ENCODE results near the gene ANGPTL3. TPM values are rescaled to one million over a fixed set of nuclear protein-coding genes. Genes with fewer than 3 reads are reported as not detected.

ANGPTL3 gene
- total and polyA plus RNA-seq, 5 donors from 2014 or later: not detected

- Histone ChIP-seq H3K9me3 (ENCODE audit: control insufficient read depth in 2 of 2, low read length in 2 of 2) (no peaks in the 10 kb centered on the region), H3K4me1 (ENCODE audit: control insufficient read depth, insufficient read depth, low read length, poor library complexity, severe bottlenecking) (no peaks in the 10 kb centered on the region), H3K27me3 (ENCODE audit: control insufficient read depth, insufficient read depth, low read length) (no peaks in the 10 kb centered on the region), H3K36me3 (ENCODE audit: control insufficient read depth, insufficient read depth, low read length) (no peaks in the 10 kb centered on the region), H3K4me3 (ENCODE audit: low read depth, low read length) (no peak overlapping the region), H3K27ac (ENCODE audit: insufficient read depth, low read length, poor library complexity, severe bottlenecking) (no peak overlapping the region)
- H3K4me1 Mint-ChIP-seq: no peaks in the 10 kb centered on the region
- peaks cover 7% of the 10 kb centered on the region for H3K36me3 Mint-ChIP-seq
- H3K27ac Mint-ChIP-seq: no peak overlapping the region
- ATAC-seq (ENCODE audit: low read depth in 2 of 2) (no peak), DNase-seq (no peak)
- H3K9me3 Mint-ChIP-seq: peaks cover 0 to 4% (median 0%) of the 10 kb centered on the region in 7 donors
- H3K4me3 Mint-ChIP-seq: no peak overlapping the region
- no peaks in the 10 kb centered on the region for H3K27me3 Mint-ChIP-seq
Observed at GRCh38 chr1:62637392-62638105, 40.2 kb downstream of the ANGPTL3 start.

DNA sequence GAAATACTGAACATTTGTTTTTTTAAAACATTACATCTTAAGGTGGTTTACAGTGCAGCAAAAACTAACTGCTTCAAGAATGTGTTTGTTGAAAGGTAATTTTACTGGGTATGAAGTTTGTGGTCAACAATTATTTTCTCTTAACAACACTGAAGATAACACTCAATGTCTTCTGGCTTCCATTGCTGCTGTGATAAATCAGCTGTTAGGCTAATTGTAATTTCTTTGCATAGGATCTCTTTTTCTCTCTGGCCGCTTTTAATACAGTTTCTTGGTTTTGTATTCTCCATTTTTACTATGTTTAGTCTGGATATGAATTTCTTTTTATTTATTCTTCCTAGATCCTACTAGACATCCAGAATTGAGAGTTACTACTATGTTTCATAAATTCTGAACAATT is 46.0 kb downstream of the ANGPTL3 start:
- peaks cover 0 to 2% (median 0%) of the 10 kb centered on the region in 7 donors for H3K9me3 Mint-ChIP-seq
- Histone ChIP-seq H3K4me3 (ENCODE audit: low read depth, low read length) (no peak overlapping the region), H3K27me3 (ENCODE audit: control insufficient read depth, insufficient read depth, low read length) (no peaks in the 10 kb centered on the region), H3K36me3 (ENCODE audit: control insufficient read depth, insufficient read depth, low read length) (no peaks in the 10 kb centered on the region), H3K4me1 (ENCODE audit: control insufficient read depth, insufficient read depth, low read length, poor library complexity, severe bottlenecking) (no peaks in the 10 kb centered on the region), H3K9me3 (ENCODE audit: control insufficient read depth in 2 of 2, low read length in 2 of 2) (no peaks in the 10 kb centered on the region), H3K27ac (ENCODE audit: insufficient read depth, low read length, poor library complexity, severe bottlenecking) (no peak overlapping the region)
- no peak for DNase-seq
- H3K27me3 Mint-ChIP-seq: no peaks in the 10 kb centered on the region
- no peak overlapping the region for H3K27ac Mint-ChIP-seq
- no peak for ATAC-seq (ENCODE audit: low read depth in 2 of 2)
- no peaks in the 10 kb centered on the region for H3K4me1 Mint-ChIP-seq
- no peak overlapping the region for H3K4me3 Mint-ChIP-seq
- peaks cover 9% of the 10 kb centered on the region for H3K36me3 Mint-ChIP-seq

- H3K4me3 ChIP-seq (ENCODE audit: low read depth, low read length): no peak overlapping the region
- H3K4me1 ChIP-seq (ENCODE audit: control insufficient read depth, insufficient read depth, low read length, poor library complexity, severe bottlenecking): no peaks in the 10 kb centered on the region
- Mint-ChIP-seq H3K36me3 (peaks cover 10% of the 10 kb centered on the region), H3K4me1 (peaks cover 0 to under 1% (median 0%) of the 10 kb centered on the region in 4 donors), H3K27ac (no peak overlapping the region), H3K27me3 (no peaks in the 10 kb centered on the region), H3K9me3 (peaks cover 0 to 3% (median 0%) of the 10 kb centered on the region in 7 donors), H3K4me3 (no peak overlapping the region)
- H3K27me3 ChIP-seq (ENCODE audit: control insufficient read depth, insufficient read depth, low read length): no peaks in the 10 kb centered on the region
- DNase-seq (no peak), ATAC-seq (ENCODE audit: low read depth in 2 of 2) (no peak)
- no peak overlapping the region for H3K27ac ChIP-seq (ENCODE audit: insufficient read depth, low read length, poor library complexity, severe bottlenecking)
- no peaks in the 10 kb centered on the region for H3K9me3 ChIP-seq (ENCODE audit: control insufficient read depth in 2 of 2, low read length in 2 of 2)
- no peaks in the 10 kb centered on the region for H3K36me3 ChIP-seq (ENCODE audit: control insufficient read depth, insufficient read depth, low read length)
Observed at GRCh38 chr1:62652387-62652786, 55.1 kb downstream of the ANGPTL3 start.

- H3K27me3 ChIP-seq (ENCODE audit: control insufficient read depth, insufficient read depth, low read length): no peaks in the 10 kb centered on the region
- no peaks in the 10 kb centered on the region for H3K36me3 ChIP-seq (ENCODE audit: control insufficient read depth, insufficient read depth, low read length)
- DNase-seq (no peak), ATAC-seq (ENCODE audit: low read depth in 2 of 2) (no peak)
- Mint-ChIP-seq H3K4me1 (peaks cover 0 to 5% (median under 1%) of the 10 kb centered on the region in 4 donors), H3K4me3 (no peak overlapping the region), H3K36me3 (peaks cover 10% of the 10 kb centered on the region), H3K27me3 (no peaks in the 10 kb centered on the region), H3K9me3 (peaks cover 0 to 3% (median 0%) of the 10 kb centered on the region in 7 donors), H3K27ac (no peak overlapping the region)
- no peaks in the 10 kb centered on the region for H3K9me3 ChIP-seq (ENCODE audit: control insufficient read depth in 2 of 2, low read length in 2 of 2)
- H3K27ac ChIP-seq (ENCODE audit: insufficient read depth, low read length, poor library complexity, severe bottlenecking): no peak overlapping the region
- H3K4me1 ChIP-seq (ENCODE audit: control insufficient read depth, insufficient read depth, low read length, poor library complexity, severe bottlenecking): no peaks in the 10 kb centered on the region
- H3K4me3 ChIP-seq (ENCODE audit: low read depth, low read length): no peak overlapping the region
Observed at GRCh38 chr1:62654744-62655143, 57.4 kb downstream of the ANGPTL3 start.

Other genes with a start within 250 kb of the ANGPTL3 start
- 36.6 TPM for gene USP1, start 160.5 kb upstream of the ANGPTL3 start, total RNA-seq
- 10 to 100 TPM; 33.9 to 37.1 (median 35.5) TPM for gene USP1, start 160.5 kb upstream of the ANGPTL3 start, polyA plus RNA-seq
- gene DOCK7, start 90.9 kb downstream of the ANGPTL3 start, total RNA-seq: 5.8 TPM
- 1 to 10 TPM; 1.8 to 2.8 (median 2.5) TPM for gene DOCK7, start 90.9 kb downstream of the ANGPTL3 start, polyA plus RNA-seq
- 5.3 TPM for gene ATG4C, start 186.6 kb downstream of the ANGPTL3 start, total RNA-seq
- 10 to 100 TPM; 10.4 to 16.9 (median 14.2) TPM for gene ATG4C, start 186.6 kb downstream of the ANGPTL3 start, polyA plus RNA-seq